Nephron progenitor cell (in vitro differentiated cells): ENCODE measurements around the gene LRP1.

Experiments
- DNase-seq: peaks from one replicate; pipeline ENCODE4 v3.0.0; 2021
- H3K27ac Mint-ChIP-seq: 2 replicates; pipeline ENCODE4 v1.8.0; 2021; ENCODE audit warnings: mild to moderate bottlenecking, moderate library complexity, mixed read lengths
- H3K27me3 Mint-ChIP-seq: 2 replicates; pipeline ENCODE4 v1.8.0; 2021; ENCODE audit warnings: mild to moderate bottlenecking, low read depth, mixed read lengths; ENCODE audit not compliant: poor library complexity
- H3K36me3 Mint-ChIP-seq: 2 replicates; pipeline ENCODE4 v1.8.0; 2021; ENCODE audit warnings: low read depth, mixed read lengths
- H3K4me1 Mint-ChIP-seq: 2 replicates; pipeline ENCODE4 v1.8.0; 2021; ENCODE audit warnings: mixed read lengths
- H3K4me3 Mint-ChIP-seq: 2 replicates; pipeline ENCODE4 v1.8.0; 2021; ENCODE audit warnings: mild to moderate bottlenecking, moderate library complexity, mixed read lengths
- H3K9me3 Mint-ChIP-seq: 2 replicates; pipeline ENCODE4 v1.8.0; 2021; ENCODE audit warnings: mild to moderate bottlenecking, moderate library complexity, mixed read lengths
- CTCF ChIP-seq: fragments of 200-600 bp; sonication (generic); IDR thresholded peaks from 2 replicates; pipeline ENCODE4 v1.5.0; 2021; ENCODE audit warnings: antibody characterized with exemption

The LRP1 gene

GRCh38 chr12:57158665-57159064 lies 30.4 kb downstream of the LRP1 start:
- Mint-ChIP-seq H3K36me3 (peaks cover 73% of the 10 kb centered on the region), H3K9me3 (no peaks in the 10 kb centered on the region), H3K4me1 (peaks cover 50% of the 10 kb centered on the region), H3K27ac (no peak overlapping the region), H3K4me3 (no peak overlapping the region), H3K27me3 (no peaks in the 10 kb centered on the region)
- DNase-seq: no peak
- TF ChIP-seq CTCF: no peak

GRCh38 chr12:57159311-57159710 lies 31.0 kb downstream of the LRP1 start:
- no peak for DNase-seq

DNA sequence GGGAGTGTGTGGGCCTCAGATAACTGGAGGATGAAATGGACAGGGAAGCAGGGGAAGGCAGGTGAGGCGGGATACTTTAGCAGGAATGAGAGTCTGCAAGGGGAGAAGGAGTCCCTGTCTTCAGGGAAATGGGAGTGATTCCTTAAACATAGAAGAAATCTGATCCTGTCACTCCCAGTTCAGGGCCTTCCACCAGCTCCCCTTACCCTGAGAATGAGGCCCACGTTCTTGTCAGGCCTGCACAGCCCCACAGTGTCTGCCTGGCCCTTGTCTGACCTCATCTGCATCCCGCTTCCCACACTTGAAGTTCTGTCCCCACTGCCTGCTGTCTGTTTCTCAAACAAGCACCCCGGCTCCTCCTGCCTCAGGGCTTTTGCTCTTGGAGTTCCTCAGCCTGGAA lies 31.8 kb downstream of the LRP1 start:
- TF ChIP-seq CTCF: no peak
- Mint-ChIP-seq H3K27me3 (no peaks in the 10 kb centered on the region), H3K36me3 (peaks cover 74% of the 10 kb centered on the region), H3K4me3 (peak overlapping the region; percentile 37), H3K9me3 (no peaks in the 10 kb centered on the region), H3K27ac (peak overlapping the region; percentile 95), H3K4me1 (peaks cover 50% of the 10 kb centered on the region)
- no peak for DNase-seq

More at GRCh38 chr12:57159311-57159710, 31.0 kb downstream of the LRP1 start:
- no peak for TF ChIP-seq CTCF
- Mint-ChIP-seq H3K27me3 (no peaks in the 10 kb centered on the region), H3K4me1 (peaks cover 50% of the 10 kb centered on the region), H3K4me3 (no peak overlapping the region), H3K27ac (peak overlapping the region; percentile 87), H3K9me3 (no peaks in the 10 kb centered on the region), H3K36me3 (peaks cover 74% of the 10 kb centered on the region)

GRCh38 chr12:57160741-57161140 lies 32.5 kb downstream of the LRP1 start:
- Mint-ChIP-seq H3K4me1 (peaks cover 50% of the 10 kb centered on the region), H3K9me3 (no peaks in the 10 kb centered on the region), H3K27ac (no peak overlapping the region), H3K36me3 (peaks cover 72% of the 10 kb centered on the region), H3K4me3 (no peak overlapping the region), H3K27me3 (no peaks in the 10 kb centered on the region)
- DNase-seq: no peak
- no peak for TF ChIP-seq CTCF

- Mint-ChIP-seq H3K4me1 (peaks cover 50% of the 10 kb centered on the region), H3K9me3 (no peaks in the 10 kb centered on the region), H3K27ac (peak overlapping the region; percentile 28), H3K27me3 (no peaks in the 10 kb centered on the region), H3K36me3 (peaks cover 75% of the 10 kb centered on the region), H3K4me3 (no peak overlapping the region)
- no peak for TF ChIP-seq CTCF
- no peak for DNase-seq
Measured at GRCh38 chr12:57161491-57161890, 33.2 kb downstream of the LRP1 start.

DNA sequence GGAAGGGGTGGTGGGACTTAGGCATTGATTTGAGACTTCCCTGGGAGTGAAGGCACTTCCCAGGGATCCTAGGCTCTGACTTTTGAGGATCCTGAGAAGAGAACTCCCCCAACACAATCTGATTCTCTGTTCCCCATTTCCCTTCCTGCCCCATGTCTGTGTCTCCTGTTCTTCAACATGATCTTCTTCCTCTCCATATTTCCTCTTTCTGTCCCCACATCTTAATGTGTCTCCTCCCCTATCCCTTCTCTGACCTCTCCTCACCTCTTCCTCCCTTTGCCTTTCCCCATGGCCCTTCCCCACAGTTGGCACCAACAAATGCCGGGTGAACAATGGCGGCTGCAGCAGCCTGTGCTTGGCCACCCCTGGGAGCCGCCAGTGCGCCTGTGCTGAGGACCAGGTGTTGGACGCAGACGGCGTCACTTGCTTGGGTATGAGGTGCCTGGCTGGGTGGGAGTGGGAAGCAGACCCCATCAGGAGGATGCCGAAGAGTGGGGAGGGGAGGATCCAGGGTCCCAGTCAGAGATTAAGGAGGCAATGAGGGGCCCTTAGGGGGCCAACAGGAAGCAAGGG lies 34.4 kb downstream of the LRP1 start:
- no peaks in the 10 kb centered on the region for H3K27me3 Mint-ChIP-seq
- TF ChIP-seq CTCF: no peak
- H3K36me3 Mint-ChIP-seq: peaks cover 75% of the 10 kb centered on the region
- H3K9me3 Mint-ChIP-seq: no peaks in the 10 kb centered on the region
- no peak for DNase-seq
- no peak overlapping the region for H3K27ac Mint-ChIP-seq
- H3K4me3 Mint-ChIP-seq: no peak overlapping the region
- H3K4me1 Mint-ChIP-seq: peaks cover 40% of the 10 kb centered on the region
